ENCODE results near the gene MACROD2. TPM values are rescaled to one million over a fixed set of nuclear protein-coding genes. Genes with fewer than 3 reads are reported as not detected.

Gene MACROD2
- total RNA-seq, 1 donor from 2014 or later: 6.7 TPM

DNA sequence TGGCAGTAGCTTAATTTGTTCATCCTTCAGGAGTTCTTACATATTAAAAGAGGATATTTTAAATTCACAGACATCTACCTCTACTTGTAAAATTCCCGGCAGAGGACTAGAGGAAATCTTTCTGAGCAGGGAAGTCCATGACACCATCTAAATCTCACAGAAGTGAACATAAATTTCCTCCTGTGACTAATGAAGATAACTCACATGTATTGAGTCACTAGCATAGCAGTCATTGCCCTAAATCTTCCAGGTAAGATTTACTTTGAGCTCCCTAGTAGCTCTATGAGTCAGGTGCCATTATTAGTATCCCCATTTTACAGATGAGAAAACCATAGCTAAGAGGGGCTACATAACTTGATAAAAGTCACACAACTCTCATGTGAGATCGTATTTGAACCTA lies 1400.7 kb downstream of the MACROD2 start:
- DNase-seq (ENCODE audit: extremely low spot score, unreplicated experiment): no peak
- H3K4me3 Mint-ChIP-seq: no peak overlapping the region
- H3K4me1 Mint-ChIP-seq (ENCODE audit: unreplicated experiment): peaks cover 11% of the 10 kb centered on the region
- H3K27me3 Mint-ChIP-seq: peaks cover 4% of the 10 kb centered on the region
- H3K9me3 Mint-ChIP-seq: peaks cover 8% of the 10 kb centered on the region
- TF ChIP-seq, protein P1, sequence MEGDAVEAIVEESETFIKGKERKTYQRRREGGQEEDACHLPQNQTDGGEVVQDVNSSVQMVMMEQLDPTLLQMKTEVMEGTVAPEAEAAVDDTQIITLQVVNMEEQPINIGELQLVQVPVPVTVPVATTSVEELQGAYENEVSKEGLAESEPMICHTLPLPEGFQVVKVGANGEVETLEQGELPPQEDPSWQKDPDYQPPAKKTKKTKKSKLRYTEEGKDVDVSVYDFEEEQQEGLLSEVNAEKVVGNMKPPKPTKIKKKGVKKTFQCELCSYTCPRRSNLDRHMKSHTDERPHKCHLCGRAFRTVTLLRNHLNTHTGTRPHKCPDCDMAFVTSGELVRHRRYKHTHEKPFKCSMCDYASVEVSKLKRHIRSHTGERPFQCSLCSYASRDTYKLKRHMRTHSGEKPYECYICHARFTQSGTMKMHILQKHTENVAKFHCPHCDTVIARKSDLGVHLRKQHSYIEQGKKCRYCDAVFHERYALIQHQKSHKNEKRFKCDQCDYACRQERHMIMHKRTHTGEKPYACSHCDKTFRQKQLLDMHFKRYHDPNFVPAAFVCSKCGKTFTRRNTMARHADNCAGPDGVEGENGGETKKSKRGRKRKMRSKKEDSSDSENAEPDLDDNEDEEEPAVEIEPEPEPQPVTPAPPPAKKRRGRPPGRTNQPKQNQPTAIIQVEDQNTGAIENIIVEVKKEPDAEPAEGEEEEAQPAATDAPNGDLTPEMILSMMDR (conservative IDR thresholded peaks at IDR 0.05): no peak
- H3K36me3 Mint-ChIP-seq: peaks cover 3% of the 10 kb centered on the region
- no peak overlapping the region for H3K27ac Mint-ChIP-seq

GRCh38 chr20:15396900-15397299 lies 1401.6 kb downstream of the MACROD2 start:
- Mint-ChIP-seq H3K27ac (no peak overlapping the region), H3K4me3 (no peak overlapping the region), H3K9me3 (peaks cover 8% of the 10 kb centered on the region), H3K27me3 (peaks cover 4% of the 10 kb centered on the region), H3K36me3 (peaks cover 3% of the 10 kb centered on the region), H3K4me1 (ENCODE audit: unreplicated experiment) (peaks cover 11% of the 10 kb centered on the region)
- DNase-seq (ENCODE audit: extremely low spot score, unreplicated experiment): no peak
- TF ChIP-seq, protein P1 (conservative IDR thresholded peaks at IDR 0.05): no peak

- no peak overlapping the region for H3K27ac Mint-ChIP-seq
- H3K36me3 Mint-ChIP-seq: peaks cover 3% of the 10 kb centered on the region
- TF ChIP-seq, protein P1 (conservative IDR thresholded peaks at IDR 0.05): no peak
- H3K9me3 Mint-ChIP-seq: peaks cover 21% of the 10 kb centered on the region
- H3K4me3 Mint-ChIP-seq: no peak overlapping the region
- DNase-seq (ENCODE audit: extremely low spot score, unreplicated experiment): no peak
- peaks cover 11% of the 10 kb centered on the region for H3K4me1 Mint-ChIP-seq (ENCODE audit: unreplicated experiment)
- H3K27me3 Mint-ChIP-seq: no peaks in the 10 kb centered on the region
Observed at GRCh38 chr20:15399781-15400180, 1404.5 kb downstream of the MACROD2 start.

DNA sequence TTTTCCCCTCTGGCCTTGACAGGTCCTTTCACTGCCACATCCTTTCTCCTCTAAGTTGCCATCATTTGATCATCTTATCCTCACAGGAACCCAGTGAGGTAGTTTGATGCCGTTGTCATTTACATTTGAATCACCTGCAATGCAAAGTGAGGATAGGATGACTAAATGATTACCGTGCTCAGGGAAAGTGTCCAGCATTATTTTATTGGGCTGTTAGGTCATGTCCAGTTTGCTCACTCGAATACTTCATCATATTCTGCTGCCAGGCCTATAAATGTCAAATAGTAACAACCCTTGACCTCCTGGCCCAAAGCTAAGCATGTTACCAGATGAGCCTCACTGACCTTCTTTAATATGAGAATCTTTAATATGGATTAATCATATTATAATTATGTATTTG lies 1410.8 kb downstream of the MACROD2 start:
- H3K27me3 Mint-ChIP-seq: no peaks in the 10 kb centered on the region
- peaks cover 13% of the 10 kb centered on the region for H3K9me3 Mint-ChIP-seq
- H3K27ac Mint-ChIP-seq: no peak overlapping the region
- no peaks in the 10 kb centered on the region for H3K4me1 Mint-ChIP-seq (ENCODE audit: unreplicated experiment)
- TF ChIP-seq, protein P1 (conservative IDR thresholded peaks at IDR 0.05): no peak
- H3K36me3 Mint-ChIP-seq: no peaks in the 10 kb centered on the region
- H3K4me3 Mint-ChIP-seq: no peak overlapping the region
- no peak for DNase-seq (ENCODE audit: extremely low spot score, unreplicated experiment)

GRCh38 chr20:15411781-15412180 lies 1416.5 kb downstream of the MACROD2 start:
- Mint-ChIP-seq H3K4me1 (ENCODE audit: unreplicated experiment) (no peaks in the 10 kb centered on the region), H3K36me3 (no peaks in the 10 kb centered on the region), H3K9me3 (no peaks in the 10 kb centered on the region), H3K27ac (no peak overlapping the region), H3K4me3 (no peak overlapping the region), H3K27me3 (no peaks in the 10 kb centered on the region)
- TF ChIP-seq, protein P1 (conservative IDR thresholded peaks at IDR 0.05): no peak
- DNase-seq (ENCODE audit: extremely low spot score, unreplicated experiment): no peak

GRCh38 chr20:15415908-15416307 lies 1420.6 kb downstream of the MACROD2 start:
- Mint-ChIP-seq H3K36me3 (no peaks in the 10 kb centered on the region), H3K4me3 (no peak overlapping the region)

More at GRCh38 chr20:15415908-15416307, 1420.6 kb downstream of the MACROD2 start:
- DNase-seq (ENCODE audit: extremely low spot score, unreplicated experiment): no peak
- Mint-ChIP-seq H3K4me1 (ENCODE audit: unreplicated experiment) (no peaks in the 10 kb centered on the region), H3K9me3 (no peaks in the 10 kb centered on the region), H3K27me3 (no peaks in the 10 kb centered on the region), H3K27ac (no peak overlapping the region)
- TF ChIP-seq, protein P1 (conservative IDR thresholded peaks at IDR 0.05): no peak
